Vagina (tissue), 2 donors: ENCODE measurements around the gene NUMA1.

Experiments used
- CTCF ChIP-seq, 3 experiments: fragments of 450-650 bp in 2 of 3; fragments of 200-600 bp in 1 of 3; sonication (generic) in 1 of 3; IDR thresholded peaks; one replicate each; pipeline ENCODE4 v1.5.1; 2017 to 2019; ENCODE audit warnings: antibody characterized with exemption in 3 of 3, mild to moderate bottlenecking in 2 of 3, moderate library complexity in 2 of 3
- POLR2A ChIP-seq, 2 donors: fragments of 450-650 bp; IDR thresholded peaks; one replicate each; pipeline ENCODE4 v1.6.1; 2017; ENCODE audit warnings: antibody characterized with exemption in 2 of 2, mild to moderate bottlenecking in 2 of 2, moderate library complexity in 2 of 2
- POLR2AphosphoS5 ChIP-seq, 2 donors: sonication (generic); formaldehyde crosslinking; IDR thresholded peaks; one replicate each; pipeline ENCODE4 v1.9.0; 2017; ENCODE audit warnings: antibody characterized with exemption in 2 of 2, mild to moderate bottlenecking in 2 of 2, low read depth in 1 of 2; ENCODE audit not compliant: insufficient read depth in 1 of 2

DNA sequence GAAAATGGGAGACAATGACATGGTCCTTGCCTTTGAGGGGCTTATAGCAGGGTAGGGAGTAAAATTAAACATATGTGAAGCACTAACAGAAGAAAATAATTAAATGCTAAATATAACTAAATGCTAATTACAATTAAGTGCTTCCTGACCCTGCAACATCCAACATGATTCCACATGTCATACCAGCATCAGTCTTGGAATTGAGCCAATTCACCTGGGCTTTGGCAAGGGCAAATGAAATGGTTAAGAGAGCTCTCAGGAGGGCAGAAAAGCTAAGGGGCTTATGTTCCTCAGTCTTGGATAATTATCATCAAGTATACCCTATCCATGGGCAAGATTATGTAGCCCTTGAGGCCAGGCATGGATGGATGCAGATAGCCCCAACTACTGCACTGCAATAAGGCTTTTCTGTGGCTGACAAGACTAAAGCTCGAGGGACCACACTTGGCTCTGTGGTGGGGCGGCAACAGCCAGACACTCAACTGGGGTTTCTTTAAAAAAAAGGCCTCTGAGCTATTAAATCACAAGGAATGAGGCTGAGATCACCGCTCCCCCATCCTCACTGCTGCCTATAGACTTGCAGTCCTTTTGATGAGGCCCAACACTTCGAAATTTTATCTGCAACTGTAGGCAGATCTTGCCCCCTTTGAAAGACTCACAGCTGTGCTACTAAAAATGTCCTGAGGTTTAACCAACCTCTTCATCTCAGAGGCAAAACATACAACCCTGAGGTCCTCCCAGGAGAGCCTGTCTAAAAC, 42.6 kb downstream of the NUMA1 start:
- TF ChIP-seq CTCF (IDR thresholded peaks at IDR 0.05), result no peak
- TF ChIP-seq POLR2AphosphoS5 (IDR thresholded peaks at IDR 0.05; ENCODE audit: insufficient read depth in 1 of 2, low read depth in 1 of 2), result no peak
- no peak for TF ChIP-seq POLR2A (IDR thresholded peaks at IDR 0.05)
